Forelimb muscle (tissue), 1 donor: Measurements from ENCODE around the gene GLIPR2. TPM values are rescaled to one million over a fixed set of nuclear protein-coding genes. Genes with fewer than 3 reads are reported as not detected.

Experiments used
- DNase-seq: peaks from one replicate; pipeline ENCODE4 v3.0.0-alpha.2; 2013; ENCODE audit warnings: low read depth
- polyA plus RNA-seq: library from polyadenylated mRNA; unstranded; fragments of 120-200 nt; gene quantifications from one replicate; pipeline ENCODE4 v1.2.1, GENCODE V29; 2013; ENCODE audit not compliant: insufficient read length

The GLIPR2 gene
- polyA plus RNA-seq, 1 donor: 97.5 TPM

DNA sequence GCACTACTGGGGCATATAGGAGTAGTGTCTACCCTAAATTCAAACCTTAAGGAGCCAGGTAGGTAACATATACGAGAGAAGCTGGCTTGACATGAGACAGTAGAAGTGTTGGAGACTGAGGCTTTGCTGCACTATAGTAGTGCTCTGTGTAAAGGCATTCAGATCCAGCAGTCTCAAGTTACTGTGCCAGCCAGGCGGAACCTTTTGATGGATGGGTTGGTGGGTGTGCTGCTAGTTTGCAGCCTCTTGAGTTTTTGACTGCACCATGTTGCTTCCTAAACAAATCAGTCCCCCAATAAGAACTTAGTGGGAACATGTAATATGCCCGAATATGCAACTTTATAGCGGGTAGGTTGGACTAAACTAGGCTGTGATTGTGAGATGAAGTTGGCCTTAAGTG lies 55.7 kb downstream of the GLIPR2 start:
- no peak for DNase-seq

DNA sequence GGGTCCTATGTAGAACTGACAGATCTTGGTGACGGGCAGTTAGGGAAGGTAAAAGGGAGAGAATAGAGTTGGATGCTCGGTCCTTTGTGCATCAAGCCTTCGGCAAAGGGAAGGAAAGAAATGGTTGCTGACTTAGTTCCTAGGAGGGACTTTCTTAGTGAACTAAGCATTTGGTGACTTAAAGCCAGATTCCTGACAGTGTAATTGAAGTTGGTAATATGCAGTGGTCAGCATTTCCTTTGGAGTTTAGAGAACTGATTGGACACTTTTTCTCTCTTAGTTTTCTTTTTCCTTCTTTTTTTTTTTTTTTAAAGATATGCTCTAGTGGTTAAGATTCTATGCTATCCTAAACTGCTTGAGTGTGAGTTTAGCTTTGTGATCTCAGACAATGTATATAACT lies 56.5 kb downstream of the GLIPR2 start:
- no peak for DNase-seq

DNA sequence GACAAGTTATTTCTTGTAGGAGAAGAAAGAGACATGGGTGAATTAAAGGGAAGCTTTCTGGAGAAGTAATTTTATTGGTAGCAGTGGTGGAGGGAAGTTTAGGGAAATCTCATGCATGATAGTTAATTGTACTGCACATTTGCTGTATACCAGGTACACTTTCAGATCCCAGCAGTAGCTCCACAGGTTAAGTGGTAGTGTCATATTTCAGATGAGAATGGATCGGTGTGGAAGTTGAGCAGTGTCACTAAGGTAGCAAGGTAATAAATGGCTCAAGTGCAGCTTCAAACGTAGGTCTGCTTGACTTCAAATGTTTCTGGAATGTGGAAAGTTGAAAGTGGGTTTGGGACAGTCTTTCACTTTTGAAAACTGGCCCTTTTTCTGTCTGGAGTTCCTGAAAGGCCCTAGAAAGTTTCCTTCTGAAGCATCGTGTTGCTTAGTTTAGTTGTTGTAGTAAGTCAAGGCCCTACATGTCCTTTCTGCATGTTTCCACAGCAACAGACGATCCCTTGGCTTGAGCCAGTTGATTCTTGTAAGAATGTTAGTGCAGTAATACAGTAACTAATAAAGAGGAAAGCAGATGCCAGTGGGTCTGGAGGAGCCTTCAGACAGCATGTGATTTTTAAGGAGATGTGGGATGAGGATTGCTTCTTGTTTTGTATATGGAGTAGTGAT lies 57.9 kb downstream of the GLIPR2 start:
- no peak for DNase-seq

DNA sequence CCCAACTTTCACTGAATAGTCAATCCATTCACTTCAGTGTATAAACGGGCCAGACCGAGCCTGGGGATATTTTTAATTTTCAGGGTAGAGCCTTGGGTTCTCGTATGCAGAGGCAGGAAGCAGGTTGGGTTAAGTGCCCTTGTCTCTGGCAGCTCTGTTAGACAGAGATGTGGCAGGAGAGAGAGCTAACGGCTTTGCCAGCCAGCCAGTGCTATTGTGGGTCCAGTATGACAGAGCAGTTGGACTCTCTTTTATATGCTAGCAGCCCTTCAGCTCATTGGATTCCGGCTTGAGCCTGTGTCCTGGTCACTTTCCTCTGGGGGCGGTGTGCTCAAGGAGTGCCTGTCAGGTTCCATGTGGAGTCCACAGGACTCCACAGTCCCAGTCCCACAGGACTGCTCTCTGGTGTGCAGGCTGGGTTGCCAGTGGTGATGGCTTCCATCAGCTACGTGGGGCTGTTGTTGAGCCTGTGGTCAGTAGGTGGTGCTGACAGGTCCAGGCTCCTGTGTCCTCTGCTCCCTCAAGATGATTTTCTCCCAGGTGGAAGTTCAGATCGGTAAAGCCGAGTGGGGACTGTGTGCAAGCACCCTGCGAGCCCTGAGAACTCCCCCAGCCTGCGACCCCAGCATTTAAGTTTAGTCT lies 68.5 kb downstream of the GLIPR2 start:
- no peak for DNase-seq

DNA sequence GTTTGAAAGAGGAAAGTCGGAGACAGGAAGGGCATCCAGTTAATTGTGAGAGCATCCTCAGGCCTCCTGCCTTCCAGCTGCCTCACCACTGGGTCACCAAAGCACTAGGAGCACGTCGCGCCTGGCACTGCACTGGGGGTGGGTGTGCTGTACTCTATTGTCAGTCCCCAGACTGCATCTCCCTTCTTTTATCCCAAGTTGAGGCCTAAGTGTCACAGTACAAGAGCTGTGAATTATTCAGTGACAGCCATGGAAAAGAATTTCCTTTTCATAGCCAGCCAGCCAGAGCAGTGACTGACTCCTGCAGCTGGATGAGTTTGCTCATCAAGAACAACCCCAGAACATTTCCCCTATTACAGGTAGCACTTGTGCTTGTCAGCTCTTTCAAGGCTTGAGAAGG lies 70.5 kb downstream of the GLIPR2 start:
- DNase-seq: no peak

DNA sequence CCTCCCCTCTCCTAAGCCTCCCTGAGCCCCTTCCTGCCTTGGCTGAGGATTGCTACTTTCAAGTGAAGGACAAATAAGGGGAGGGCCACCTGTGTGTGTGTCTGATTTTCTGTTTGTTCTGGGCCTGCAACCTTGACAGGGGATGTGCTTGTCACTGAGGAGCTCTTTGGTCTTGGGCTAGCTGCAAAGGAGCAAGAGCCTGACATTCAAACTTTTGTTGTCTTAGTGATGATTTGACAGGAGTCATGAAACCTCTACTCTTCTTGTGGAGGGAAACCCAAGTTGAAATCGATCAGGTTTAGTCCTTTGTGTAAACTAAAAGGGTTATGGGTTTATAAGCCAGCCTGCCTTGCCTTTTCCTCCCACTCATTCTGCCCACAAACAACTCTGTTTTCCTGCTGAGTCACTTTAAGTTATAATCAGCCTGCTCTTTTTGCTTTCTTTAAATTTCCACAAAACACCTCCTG lies 71.0 kb downstream of the GLIPR2 start:
- no peak for DNase-seq

DNA sequence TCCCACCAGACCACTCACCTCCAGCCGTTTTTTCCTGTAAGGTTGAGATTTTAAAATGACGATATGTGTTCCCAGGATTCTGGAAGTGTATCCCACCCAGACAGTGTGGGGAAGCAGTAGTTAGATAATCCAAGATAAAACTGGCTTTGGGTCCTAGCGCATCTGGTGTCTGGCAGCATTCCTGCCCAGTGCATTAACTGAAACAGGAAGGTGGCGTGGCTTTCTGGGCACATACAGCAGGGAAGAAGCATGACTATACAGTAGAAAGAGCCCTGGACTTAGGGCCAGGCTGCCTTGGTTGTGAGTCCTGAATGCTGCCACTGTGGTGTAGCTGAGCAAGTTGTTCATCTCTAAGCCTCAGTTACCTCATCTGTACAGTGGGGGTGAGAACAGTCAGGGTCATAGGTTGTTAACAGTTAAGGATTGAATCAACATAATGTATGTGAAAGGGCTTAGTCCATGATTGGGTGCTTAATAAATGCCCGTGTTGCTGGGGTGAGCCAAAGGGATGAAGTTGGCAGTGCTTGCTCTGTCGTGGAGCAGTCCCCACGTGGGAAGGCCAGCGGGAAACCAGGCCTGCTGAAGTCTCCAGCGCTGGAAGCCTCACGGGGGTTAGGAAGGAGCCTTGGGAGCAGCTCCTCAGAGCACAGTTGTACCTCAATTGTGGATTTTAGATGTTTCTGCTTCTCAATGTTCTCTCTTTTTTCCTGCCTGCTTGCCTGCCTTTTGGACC lies 72.2 kb downstream of the GLIPR2 start:
- no peak for DNase-seq

DNA sequence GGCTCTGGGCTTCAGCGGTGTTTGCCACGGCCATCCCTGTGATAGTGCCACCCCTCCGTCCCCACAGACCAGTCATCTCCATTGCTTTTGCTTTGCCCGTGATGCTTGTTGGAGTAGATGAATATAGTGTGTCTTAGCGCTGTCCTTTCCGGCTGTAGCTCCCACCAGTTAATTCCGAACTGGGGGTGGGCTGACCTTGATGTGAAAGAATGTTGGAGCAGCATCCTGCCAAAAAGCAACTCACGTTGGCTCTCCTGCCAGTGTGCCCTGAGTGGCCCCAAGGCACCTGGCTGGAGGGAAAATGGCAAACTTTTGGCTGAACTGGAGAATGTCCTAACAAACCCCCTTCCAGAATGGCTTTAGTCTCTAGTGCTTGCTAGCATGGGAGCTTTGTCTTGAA lies 74.2 kb downstream of the GLIPR2 start:
- DNase-seq: no peak

DNA sequence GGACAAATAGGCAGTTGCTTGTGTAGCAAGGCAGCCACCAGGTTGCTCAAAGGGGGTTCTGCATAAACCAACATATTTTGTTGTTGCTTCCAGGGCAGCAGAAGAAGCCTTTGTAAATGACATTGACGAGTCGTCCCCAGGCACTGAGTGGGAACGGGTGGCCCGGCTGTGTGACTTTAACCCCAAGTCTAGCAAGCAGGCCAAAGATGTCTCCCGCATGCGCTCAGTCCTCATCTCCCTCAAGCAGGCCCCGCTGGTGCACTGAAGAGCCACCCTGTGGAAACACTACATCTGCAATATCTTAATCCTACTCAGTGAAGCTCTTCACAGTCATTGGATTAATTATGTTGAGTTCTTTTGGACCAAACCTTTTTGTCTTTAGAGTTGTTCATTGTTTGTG lies 75.0 kb downstream of the GLIPR2 start:
- DNase-seq: no peak

DNA sequence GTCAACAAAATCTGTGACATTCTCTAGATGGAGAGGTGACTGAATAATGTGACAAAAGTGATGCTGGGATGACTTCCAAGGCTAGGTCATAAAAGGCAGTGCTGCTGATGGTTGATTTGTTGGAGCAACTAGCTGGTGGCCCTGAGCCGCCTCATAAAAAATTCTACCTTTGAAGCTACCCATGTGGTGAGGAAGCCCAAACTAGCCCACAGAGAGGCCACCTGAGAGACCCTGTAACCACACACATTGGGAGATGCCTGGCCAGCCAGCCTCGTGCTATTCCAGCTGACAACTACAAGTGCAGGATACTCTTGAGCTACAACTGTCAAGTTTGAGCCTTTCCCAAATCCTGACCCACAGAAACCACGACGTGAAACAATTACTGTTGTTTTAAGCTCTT lies 76.9 kb downstream of the GLIPR2 start:
- no peak for DNase-seq

Other genes starting within 250 kb of the GLIPR2 start
- gene HRCT1, start 230.5 kb upstream of the GLIPR2 start, polyA plus RNA-seq: 2.1 TPM
- gene SPAAR, start 227.2 kb upstream of the GLIPR2 start, polyA plus RNA-seq: 2.2 TPM
- gene OR2S2, start 178.6 kb upstream of the GLIPR2 start, polyA plus RNA-seq: 0.23 TPM
- 20.7 TPM for gene RECK, start 99.8 kb upstream of the GLIPR2 start, polyA plus RNA-seq
- 0.58 TPM for gene CCIN, start 32.7 kb downstream of the GLIPR2 start, polyA plus RNA-seq
- gene CLTA, start 54.2 kb downstream of the GLIPR2 start, polyA plus RNA-seq: 111 TPM
- gene GNE, start 121.7 kb downstream of the GLIPR2 start, polyA plus RNA-seq: 13.2 TPM